Vagina (tissue), 2 donors: ENCODE data around the gene FMNL2. TPM values are rescaled to one million over a fixed set of nuclear protein-coding genes. Genes with fewer than 3 reads are reported as not detected.

Experiments
- DNase-seq, 2 donors: peaks; one replicate each; pipeline ENCODE4 v3.0.0-alpha.2; 2017; ENCODE audit errors: extremely low spot score in 2 of 2
- H3K27ac ChIP-seq: fragments of 200-600 bp; sonication (generic); one replicate; pipeline ENCODE4 v1.5.1; 2019
- H3K27me3 ChIP-seq: fragments of 200-600 bp; sonication (generic); one replicate; pipeline ENCODE4 v1.5.1; 2019
- H3K36me3 ChIP-seq, 2 donors: fragments of 200-600 bp; sonication (generic); one replicate each; pipeline ENCODE4 v1.5.1; 2017 to 2019
- H3K4me1 ChIP-seq: fragments of 200-600 bp; sonication (generic); one replicate; pipeline ENCODE4 v1.5.1; 2019
- H3K4me3 ChIP-seq, 2 donors: fragments of 200-600 bp; sonication (generic); 1 replicate in 1 of 2; 2 replicates in 1 of 2; pipeline ENCODE4 v1.5.1; 2016 to 2019
- H3K9me3 ChIP-seq: fragments of 200-600 bp; sonication (generic); one replicate; pipeline ENCODE4 v1.5.1; 2019
- POLR2A ChIP-seq, 2 donors: fragments of 450-650 bp; IDR thresholded peaks; one replicate each; pipeline ENCODE4 v1.6.1; 2017; ENCODE audit warnings: antibody characterized with exemption in 2 of 2, mild to moderate bottlenecking in 2 of 2, moderate library complexity in 2 of 2
- POLR2AphosphoS5 ChIP-seq, 2 donors: sonication (generic); formaldehyde crosslinking; IDR thresholded peaks; one replicate each; pipeline ENCODE4 v1.9.0; 2017; ENCODE audit warnings: antibody characterized with exemption in 2 of 2, mild to moderate bottlenecking in 2 of 2, low read depth in 1 of 2; ENCODE audit not compliant: insufficient read depth in 1 of 2
- intact Hi-C: fragments of 100-400 bp; cut with DNase I; formaldehyde crosslinking; loops from one replicate; pipeline ENCODE4 v1.15.1; 2023
- total RNA-seq: library from RNA; depleted of rRNA; stranded (reverse); fragments of >200 nt; gene quantifications from one replicate; pipeline ENCODE4 v1.2.3, GENCODE V29; 2016
- TF ChIP-seq, protein P1 (sequence below), 3 experiments: fragments of 450-650 bp in 2 of 3; fragments of 200-600 bp in 1 of 3; sonication (generic) in 1 of 3; IDR thresholded peaks; one replicate each; pipeline ENCODE4 v1.5.1; 2017 to 2019; ENCODE audit warnings: antibody characterized with exemption in 3 of 3, mild to moderate bottlenecking in 2 of 3, moderate library complexity in 2 of 3

Gene FMNL2
- total RNA-seq, 1 donor from 2014 or later, result 35.4 TPM

DNA sequence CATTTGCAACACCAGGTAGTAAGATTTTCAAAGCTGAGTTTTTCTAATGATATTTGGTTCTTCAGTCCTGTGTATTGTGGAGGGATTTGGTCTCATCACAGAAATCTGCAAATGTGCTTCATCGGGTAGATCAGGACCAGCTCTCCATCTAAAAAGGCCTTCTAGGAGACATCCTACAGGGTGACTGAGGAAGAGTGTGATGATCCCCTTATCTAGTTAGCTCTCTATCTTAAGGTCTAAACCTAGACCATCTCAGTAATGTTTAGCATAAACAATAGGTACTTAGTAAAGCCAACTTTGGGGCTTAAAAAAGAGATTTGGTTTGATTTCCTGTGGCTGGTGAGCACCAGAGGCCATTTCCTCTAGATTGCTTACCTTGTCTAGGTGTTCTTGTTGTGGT lies 237.1 kb downstream of the FMNL2 start:
- no peaks in the 10 kb centered on the region for H3K9me3 ChIP-seq
- no peak overlapping the region for H3K4me3 ChIP-seq
- no peak overlapping the region for H3K27ac ChIP-seq
- no peaks in the 10 kb centered on the region for H3K36me3 ChIP-seq
- no peak for TF ChIP-seq POLR2A (IDR thresholded peaks at IDR 0.05)
- TF ChIP-seq, protein P1, sequence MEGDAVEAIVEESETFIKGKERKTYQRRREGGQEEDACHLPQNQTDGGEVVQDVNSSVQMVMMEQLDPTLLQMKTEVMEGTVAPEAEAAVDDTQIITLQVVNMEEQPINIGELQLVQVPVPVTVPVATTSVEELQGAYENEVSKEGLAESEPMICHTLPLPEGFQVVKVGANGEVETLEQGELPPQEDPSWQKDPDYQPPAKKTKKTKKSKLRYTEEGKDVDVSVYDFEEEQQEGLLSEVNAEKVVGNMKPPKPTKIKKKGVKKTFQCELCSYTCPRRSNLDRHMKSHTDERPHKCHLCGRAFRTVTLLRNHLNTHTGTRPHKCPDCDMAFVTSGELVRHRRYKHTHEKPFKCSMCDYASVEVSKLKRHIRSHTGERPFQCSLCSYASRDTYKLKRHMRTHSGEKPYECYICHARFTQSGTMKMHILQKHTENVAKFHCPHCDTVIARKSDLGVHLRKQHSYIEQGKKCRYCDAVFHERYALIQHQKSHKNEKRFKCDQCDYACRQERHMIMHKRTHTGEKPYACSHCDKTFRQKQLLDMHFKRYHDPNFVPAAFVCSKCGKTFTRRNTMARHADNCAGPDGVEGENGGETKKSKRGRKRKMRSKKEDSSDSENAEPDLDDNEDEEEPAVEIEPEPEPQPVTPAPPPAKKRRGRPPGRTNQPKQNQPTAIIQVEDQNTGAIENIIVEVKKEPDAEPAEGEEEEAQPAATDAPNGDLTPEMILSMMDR (IDR thresholded peaks at IDR 0.05), result no peak
- TF ChIP-seq POLR2AphosphoS5 (IDR thresholded peaks at IDR 0.05; ENCODE audit: insufficient read depth in 1 of 2, low read depth in 1 of 2), result no peak
- H3K27me3 ChIP-seq, result no peaks in the 10 kb centered on the region
- DNase-seq, result no peak
- intact Hi-C loops, result no loop called here
- peaks cover 6% of the 10 kb centered on the region for H3K4me1 ChIP-seq

DNA sequence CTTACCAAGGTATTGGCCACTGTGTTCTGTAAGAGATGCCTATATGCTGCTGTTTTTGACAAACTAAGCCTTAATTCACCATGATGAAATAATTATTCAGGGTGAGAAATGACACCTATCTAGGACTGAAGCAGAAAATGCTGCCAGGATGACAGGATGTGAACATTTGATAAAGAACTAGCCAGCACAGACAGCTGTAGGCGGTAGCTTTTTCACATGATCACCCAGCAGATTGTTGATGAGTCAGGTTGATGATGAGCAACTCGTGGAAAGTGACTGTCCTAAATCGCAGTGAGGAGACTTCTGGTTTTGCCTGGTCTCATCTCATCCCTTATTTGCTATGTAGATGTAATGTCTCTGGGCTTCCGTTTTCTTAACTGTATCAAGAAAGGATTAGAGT lies 238.2 kb downstream of the FMNL2 start:
- Histone ChIP-seq H3K4me3 (no peak overlapping the region), H3K27me3 (no peaks in the 10 kb centered on the region), H3K36me3 (no peaks in the 10 kb centered on the region), H3K9me3 (no peaks in the 10 kb centered on the region), H3K27ac (no peak overlapping the region), H3K4me1 (peaks cover 11% of the 10 kb centered on the region)
- intact Hi-C loops, result no loop called here
- no peak for TF ChIP-seq POLR2A (IDR thresholded peaks at IDR 0.05)
- TF ChIP-seq POLR2AphosphoS5 (IDR thresholded peaks at IDR 0.05; ENCODE audit: insufficient read depth in 1 of 2, low read depth in 1 of 2), result no peak
- TF ChIP-seq, protein P1 (IDR thresholded peaks at IDR 0.05), result no peak
- DNase-seq, result no peak

DNA sequence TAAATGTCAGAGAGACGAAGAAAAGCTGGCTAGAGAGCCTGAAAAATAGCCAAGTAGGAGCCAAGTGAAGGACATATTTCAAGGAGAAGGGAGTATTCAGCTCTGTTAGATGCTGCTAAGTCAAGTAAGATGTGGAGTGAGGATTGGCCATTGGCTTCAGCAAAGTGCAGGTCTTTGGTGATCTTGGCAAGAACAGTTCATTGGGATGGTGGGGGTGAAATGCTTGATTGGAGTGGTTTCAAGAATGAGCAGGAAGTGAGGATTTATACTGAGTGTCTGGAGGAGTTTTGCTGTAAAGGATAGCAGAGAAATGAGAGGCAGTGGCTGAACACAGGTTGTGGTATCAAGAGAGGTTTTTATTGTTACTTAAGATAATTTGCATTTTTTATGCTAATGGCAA lies 242.6 kb downstream of the FMNL2 start:
- no peak for TF ChIP-seq POLR2A (IDR thresholded peaks at IDR 0.05)
- no peak for TF ChIP-seq POLR2AphosphoS5 (IDR thresholded peaks at IDR 0.05; ENCODE audit: insufficient read depth in 1 of 2, low read depth in 1 of 2)
- TF ChIP-seq, protein P1 (IDR thresholded peaks at IDR 0.05), result no peak
- intact Hi-C loops, result no loop called here
- no peaks in the 10 kb centered on the region for H3K36me3 ChIP-seq
- no peak overlapping the region for H3K27ac ChIP-seq
- DNase-seq, result no peak
- H3K4me3 ChIP-seq, result no peak overlapping the region
- H3K27me3 ChIP-seq, result no peaks in the 10 kb centered on the region
- peaks cover 6% of the 10 kb centered on the region for H3K4me1 ChIP-seq
- no peaks in the 10 kb centered on the region for H3K9me3 ChIP-seq

DNA sequence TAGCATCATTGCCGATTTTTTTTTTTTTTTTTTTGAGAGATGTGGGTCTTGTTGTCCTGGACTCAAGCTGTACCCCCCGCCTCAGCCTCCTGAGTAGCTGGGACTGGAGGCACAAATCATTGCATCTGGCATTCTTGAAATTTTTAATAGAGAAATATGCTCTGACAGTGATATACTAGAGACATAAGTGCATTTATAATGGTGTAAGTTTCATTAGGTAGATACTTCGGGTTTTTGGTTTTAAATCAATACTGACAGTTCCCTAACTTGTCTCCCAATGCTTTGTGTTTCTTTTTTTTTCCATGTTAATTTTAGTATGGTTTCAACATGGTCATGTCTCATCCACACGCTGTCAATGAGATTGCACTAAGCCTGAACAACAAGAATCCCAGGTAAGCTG lies 243.6 kb downstream of the FMNL2 start:
- no peaks in the 10 kb centered on the region for H3K36me3 ChIP-seq
- H3K27ac ChIP-seq, result no peak overlapping the region
- no peaks in the 10 kb centered on the region for H3K9me3 ChIP-seq
- H3K27me3 ChIP-seq, result no peaks in the 10 kb centered on the region
- H3K4me3 ChIP-seq, result no peak overlapping the region
- intact Hi-C loops, result no loop called here
- no peak for DNase-seq
- peaks cover 6% of the 10 kb centered on the region for H3K4me1 ChIP-seq
- no peak for TF ChIP-seq POLR2A (IDR thresholded peaks at IDR 0.05)
- no peak for TF ChIP-seq POLR2AphosphoS5 (IDR thresholded peaks at IDR 0.05; ENCODE audit: insufficient read depth in 1 of 2, low read depth in 1 of 2)
- TF ChIP-seq, protein P1 (IDR thresholded peaks at IDR 0.05), result no peak

DNA sequence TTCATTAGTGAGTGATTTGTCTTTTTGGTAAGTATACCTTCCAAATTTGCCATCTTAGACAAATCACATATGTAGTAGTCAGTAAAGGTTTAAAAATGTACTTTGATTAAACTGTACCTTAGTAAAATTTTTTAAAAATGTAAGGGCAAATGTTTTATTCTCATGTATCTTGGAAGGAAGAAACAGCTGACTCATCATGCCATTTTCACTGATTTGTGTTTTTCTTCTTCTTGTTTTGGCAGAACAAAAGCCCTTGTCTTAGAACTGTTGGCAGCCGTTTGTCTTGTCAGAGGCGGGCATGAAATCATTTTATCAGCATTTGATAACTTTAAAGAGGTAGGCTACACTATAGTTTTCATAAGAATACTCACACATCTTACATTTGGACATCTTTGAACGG lies 245.7 kb downstream of the FMNL2 start:
- DNase-seq, result no peak
- Histone ChIP-seq H3K27ac (no peak overlapping the region), H3K36me3 (no peaks in the 10 kb centered on the region), H3K4me1 (peaks cover 11% of the 10 kb centered on the region), H3K27me3 (no peaks in the 10 kb centered on the region), H3K4me3 (no peak overlapping the region), H3K9me3 (no peaks in the 10 kb centered on the region)
- intact Hi-C loops, result no loop called here
- TF ChIP-seq, protein P1 (IDR thresholded peaks at IDR 0.05), result no peak
- TF ChIP-seq POLR2A (IDR thresholded peaks at IDR 0.05) (no peak), POLR2AphosphoS5 (IDR thresholded peaks at IDR 0.05; ENCODE audit: insufficient read depth in 1 of 2, low read depth in 1 of 2) (no peak)
